ENCODE measurements around the gene CCDC24.

The CCDC24 gene

DNA sequence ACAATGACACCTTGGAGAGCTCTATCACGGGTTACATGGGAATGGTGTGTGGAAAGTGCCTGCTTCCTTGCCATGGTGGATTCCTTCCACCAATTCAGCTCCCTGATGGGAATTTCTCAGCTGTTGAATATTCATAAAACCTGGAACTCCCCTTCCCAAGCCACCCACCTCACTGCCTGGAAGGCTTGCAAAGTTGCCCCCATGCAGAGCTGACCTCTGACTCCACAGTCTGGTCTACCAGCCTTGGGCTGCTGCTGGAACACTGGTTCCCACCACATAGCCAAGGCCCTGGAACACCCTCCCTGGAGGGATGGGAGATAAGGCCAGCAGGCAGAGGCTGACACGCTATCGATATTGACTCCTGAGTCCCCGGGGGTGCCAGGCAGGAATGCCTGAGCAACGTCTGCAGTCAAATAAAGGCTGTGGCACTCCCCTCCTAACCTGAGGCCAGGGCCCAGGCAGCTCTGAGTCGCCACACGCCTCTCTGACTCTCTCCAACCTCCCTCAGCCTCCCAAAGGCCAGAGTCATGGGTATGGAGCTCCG is 8.8 kb downstream of the CCDC24 start:
- no peak for DNase-seq

DNA sequence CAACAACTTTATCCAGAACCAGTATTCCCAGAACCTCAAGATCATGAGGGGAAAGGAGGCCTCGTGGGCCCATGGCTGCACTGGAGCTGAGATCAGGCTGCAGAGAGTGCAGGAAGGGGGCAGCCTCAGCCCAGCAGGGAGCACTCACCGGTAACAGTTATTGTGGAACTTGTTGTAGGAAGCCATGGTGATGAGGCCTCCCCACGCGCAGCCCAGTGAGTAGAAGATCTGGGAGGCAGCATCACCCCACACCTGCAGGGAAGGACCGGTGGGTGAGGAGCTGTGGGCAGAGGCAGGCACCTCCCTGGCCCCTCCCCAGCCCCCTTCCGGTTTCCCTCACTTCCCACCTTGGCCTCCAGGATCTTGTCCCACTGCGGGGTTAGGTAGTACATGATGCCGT is 10.8 kb downstream of the CCDC24 start:
- no peak for DNase-seq

DNA sequence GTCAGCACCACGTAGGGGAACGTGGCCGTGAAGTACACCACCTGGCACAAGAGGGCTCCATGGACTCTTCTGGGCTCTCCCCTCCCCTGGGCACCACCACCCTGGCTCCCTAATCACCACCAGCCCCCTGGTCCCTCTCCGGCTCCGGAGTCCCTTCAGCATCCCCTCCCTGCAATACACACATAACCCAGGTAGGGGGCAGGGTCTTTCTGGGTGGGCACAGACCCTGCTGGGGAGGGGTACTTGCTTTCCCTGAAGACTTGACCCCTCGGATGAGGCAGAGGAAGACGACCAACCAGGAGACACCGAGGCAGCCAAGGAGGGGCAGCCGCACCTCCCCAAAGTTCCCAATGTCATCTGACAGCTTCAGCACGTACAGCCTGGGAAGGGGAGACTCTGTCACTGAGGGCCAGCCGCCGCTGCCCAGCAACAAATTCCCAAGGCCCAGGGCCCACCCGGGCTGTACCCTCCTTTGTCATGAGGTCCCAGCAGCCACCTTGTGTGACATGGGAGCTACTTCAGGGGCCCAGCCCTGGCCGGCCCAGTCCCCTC is 11.3 kb downstream of the CCDC24 start:
- no peak for DNase-seq

DNA sequence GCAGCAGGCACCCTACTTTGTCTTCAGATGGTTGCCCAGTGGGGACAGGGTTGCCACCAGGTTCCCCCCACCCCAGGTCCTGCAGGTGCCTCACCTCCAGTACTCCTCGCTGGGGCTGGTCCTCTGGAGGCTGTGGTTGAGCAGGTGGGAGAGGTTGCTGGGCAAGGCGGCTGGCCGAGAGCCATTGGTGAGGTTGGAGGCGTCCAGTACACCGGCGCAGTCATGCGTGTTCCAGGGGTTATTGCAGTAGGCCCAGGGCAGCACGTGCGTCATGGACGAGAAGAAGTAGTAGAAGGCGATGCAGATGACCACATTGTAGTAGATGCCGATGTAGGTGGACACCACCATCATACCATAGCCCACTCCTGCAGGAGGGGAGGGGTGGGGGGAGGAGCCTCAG is 16.9 kb downstream of the CCDC24 start:
- no peak for DNase-seq

- no peak for DNase-seq
Observed at GRCh38 chr1:44010935-44011471, 19.6 kb downstream of the CCDC24 start.

GRCh38 chr1:44012404-44012803 is 21.0 kb downstream of the CCDC24 start:
- DNase-seq: no peak

GRCh38 chr1:44012941-44013609 is 21.7 kb downstream of the CCDC24 start:
- no peak for DNase-seq

- no peak for DNase-seq
Observed at GRCh38 chr1:44013949-44014348, 22.6 kb downstream of the CCDC24 start.

GRCh38 chr1:44014365-44015104 is 23.1 kb downstream of the CCDC24 start:
- no peak for DNase-seq

- DNase-seq: no peak
Observed at GRCh38 chr1:44015206-44015605, 23.8 kb downstream of the CCDC24 start.

GRCh38 chr1:44016041-44016889 is 24.9 kb downstream of the CCDC24 start:
- no peak for DNase-seq

GRCh38 chr1:44016890-44017400 is 25.5 kb downstream of the CCDC24 start:
- no peak for DNase-seq

- no peak for DNase-seq
Observed at GRCh38 chr1:44019466-44019948, 28.1 kb downstream of the CCDC24 start.

- no peak for DNase-seq
Observed at GRCh38 chr1:44020464-44020863, 29.1 kb downstream of the CCDC24 start.

DNA sequence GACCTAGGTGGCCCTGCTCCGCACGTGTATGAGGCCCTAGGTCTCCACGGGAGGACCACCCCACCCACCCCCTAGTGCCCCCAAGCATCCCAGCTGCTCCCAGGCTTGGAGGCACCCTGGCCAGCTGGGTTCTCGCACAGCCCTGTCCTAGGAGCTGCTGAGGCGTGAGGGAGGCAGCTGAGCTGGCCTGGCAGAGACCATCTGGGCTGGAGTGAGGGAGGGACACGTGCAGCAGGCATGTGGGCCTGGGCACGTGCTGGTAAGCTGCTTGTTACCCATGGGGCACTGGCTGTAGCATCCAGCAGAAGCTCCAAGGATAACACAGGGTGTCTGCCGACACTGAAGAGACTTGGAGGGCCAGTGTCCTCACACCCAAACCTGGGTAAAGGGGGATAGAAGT is 29.8 kb downstream of the CCDC24 start:
- no peak for DNase-seq

DNA sequence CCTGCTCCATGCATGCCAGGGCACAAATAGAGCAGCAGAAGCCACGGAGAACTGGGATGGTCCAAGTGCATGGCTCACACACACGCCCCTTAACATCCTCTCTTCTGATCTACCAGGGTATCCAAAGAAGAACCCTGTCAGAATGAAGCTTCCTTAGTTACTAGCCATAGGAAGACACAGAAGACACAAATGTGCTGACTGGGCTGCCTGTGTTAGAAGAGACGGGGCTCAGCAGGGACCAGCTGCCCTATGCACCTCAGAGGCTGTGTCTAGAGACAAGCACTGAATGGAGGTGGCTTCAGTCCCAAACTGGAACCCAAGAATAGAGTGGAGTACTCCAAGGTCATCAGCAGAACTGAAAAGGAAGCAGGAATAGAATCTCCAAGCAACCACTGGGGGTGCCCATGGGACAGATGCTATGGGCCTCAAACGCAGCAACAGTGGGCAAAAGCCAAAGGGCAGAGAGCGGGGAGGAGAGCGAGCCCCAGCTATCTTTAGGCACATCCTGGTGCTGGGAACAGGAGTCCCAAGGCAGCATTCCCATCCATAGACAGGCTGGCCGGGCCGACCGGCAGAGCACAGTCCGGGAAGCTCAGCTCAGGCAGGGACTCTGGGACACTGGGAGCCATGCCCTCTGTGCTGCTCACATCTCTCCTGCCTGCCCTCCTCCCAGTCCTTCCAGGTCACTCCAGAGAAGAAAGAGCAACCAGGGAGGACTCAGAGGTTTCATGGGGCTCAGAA is 30.4 kb downstream of the CCDC24 start:
- DNase-seq: no peak

DNA sequence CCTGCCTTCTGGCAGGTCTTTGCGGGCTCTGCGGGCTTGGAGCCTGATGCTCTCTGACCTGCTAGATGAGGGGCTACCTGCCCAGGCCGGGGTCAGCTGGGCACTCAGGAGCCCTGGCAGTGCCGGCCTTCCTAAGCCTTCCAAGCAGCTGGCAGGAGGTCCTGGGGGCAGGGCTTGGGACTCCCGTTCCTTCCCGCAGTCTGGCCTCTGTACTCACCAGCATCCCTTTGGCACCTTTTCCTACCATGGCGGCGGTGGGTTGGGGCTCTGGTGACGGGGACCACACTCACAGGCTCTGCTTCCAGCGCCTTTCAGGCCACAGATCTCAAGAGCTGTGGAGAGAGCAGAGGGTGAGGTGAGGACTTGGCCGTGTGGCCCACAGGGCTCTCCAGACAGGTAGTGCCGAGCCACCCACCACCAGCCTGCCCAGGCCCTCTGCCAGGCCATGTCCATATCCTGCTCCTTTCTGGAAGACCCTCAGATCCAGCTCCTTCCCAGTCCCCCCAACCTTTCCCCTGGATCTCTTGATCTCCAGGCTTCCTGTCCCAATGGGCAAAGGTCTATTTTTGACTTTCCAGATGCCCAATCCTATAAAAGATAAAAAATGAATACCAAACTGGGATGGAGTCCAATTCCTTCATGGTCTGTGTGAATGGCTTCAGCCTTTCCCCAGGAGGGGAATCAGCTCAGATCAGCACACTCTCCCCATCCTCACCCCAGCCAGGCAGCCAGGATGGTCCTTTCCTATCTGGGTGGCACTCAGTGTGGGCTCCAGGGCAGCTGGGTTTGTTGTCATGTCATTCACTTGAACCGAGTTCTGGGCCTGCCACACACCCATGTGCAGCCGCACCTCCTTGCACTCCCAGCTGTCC is 32.9 kb downstream of the CCDC24 start:
- DNase-seq: no peak

DNA sequence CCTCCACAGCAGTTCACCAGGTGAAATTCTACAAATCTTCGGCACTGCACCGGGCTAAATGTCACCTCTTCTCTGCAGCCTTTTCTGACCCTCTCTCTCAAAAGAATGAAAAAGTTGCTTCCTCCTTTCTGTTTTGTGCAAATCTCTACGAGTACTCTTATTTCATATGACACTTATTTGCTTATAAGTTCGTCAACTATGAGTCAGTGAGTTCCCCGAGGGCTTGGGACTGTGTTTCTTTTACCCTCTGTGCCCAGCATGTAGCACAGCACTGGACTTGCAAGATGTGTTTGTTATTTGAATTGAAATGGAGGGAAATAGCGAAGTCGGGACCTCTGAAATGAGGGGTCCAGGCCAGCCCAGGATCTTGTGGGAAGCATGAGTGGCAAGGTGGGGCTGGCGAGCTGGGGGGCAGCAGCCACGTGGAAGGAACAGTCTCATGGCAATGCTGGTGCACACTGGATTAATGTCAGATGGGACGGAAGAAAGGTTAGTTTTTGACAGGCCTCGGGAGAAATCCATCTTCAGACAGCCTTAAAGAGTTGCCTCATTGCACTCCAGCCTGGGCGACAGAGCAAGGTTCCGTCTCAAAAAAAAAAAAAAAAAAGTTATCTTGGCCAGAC is 33.6 kb downstream of the CCDC24 start:
- no peak for DNase-seq

DNA sequence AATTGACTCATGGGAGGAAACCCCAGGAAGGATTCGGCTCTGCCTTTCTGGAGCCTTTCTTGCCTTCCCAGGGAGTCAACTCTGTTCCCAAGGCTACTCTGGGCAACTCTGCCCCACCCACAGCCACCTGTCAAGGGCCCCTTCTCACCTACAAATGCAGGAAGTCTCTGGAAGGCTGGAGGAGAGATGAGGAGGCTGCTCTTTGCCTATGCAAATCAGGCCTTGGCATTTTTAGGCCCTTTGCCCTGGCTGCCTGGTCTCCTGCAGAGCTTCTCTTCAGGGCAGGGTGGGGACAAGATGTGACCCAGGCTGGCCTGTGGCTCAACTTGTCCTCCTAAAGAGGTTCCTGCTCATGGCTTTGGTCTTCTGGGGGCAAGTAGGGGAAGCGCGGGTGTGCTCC is 34.4 kb downstream of the CCDC24 start:
- no peak for DNase-seq

- no peak for DNase-seq
Observed at GRCh38 chr1:44027320-44027719, 35.9 kb downstream of the CCDC24 start.

Measured in inflammatory macrophage treated with lipopolysaccharide for 1 hour (primary cell).